NCI-H345 treated with DMSO at 0.1 percent for 48 hours (cell line): ENCODE measurements around the gene TNS4.

Experiments
- DNase-seq: peaks from one replicate; lab custom pipeline; 2025; ENCODE audit not compliant: unreplicated experiment; lab: John Stamatoyannopoulos, UW

Gene TNS4

GRCh38 chr17:40442392-40443195, 58.8 kb downstream of the TNS4 start:
- DNase-seq = no peak

GRCh38 chr17:40440166-40440565, 61.3 kb downstream of the TNS4 start:
- DNase-seq = no peak

GRCh38 chr17:40437095-40437732, 64.2 kb downstream of the TNS4 start:
- no peak for DNase-seq

DNA sequence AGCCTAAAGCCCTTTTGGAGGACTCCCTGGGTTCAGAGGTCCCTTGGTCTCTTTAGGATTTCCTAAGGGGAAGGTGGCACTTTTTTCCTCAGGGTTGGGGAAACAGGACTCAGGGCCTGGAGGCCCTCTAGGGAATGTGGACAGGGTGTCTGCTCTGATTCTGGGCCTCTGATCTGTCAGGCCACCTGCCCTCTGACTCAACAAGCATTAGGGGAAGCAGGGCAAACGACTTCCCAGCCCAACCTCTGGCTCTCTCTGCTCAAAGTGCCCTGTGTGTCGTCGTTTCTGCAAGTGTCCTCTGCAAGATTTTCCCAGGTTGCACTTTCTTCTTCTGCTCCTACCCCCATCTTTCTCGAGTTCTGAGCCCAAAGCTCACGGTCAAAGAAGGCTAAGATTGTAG, 64.8 kb downstream of the TNS4 start:
- no peak for DNase-seq

DNA sequence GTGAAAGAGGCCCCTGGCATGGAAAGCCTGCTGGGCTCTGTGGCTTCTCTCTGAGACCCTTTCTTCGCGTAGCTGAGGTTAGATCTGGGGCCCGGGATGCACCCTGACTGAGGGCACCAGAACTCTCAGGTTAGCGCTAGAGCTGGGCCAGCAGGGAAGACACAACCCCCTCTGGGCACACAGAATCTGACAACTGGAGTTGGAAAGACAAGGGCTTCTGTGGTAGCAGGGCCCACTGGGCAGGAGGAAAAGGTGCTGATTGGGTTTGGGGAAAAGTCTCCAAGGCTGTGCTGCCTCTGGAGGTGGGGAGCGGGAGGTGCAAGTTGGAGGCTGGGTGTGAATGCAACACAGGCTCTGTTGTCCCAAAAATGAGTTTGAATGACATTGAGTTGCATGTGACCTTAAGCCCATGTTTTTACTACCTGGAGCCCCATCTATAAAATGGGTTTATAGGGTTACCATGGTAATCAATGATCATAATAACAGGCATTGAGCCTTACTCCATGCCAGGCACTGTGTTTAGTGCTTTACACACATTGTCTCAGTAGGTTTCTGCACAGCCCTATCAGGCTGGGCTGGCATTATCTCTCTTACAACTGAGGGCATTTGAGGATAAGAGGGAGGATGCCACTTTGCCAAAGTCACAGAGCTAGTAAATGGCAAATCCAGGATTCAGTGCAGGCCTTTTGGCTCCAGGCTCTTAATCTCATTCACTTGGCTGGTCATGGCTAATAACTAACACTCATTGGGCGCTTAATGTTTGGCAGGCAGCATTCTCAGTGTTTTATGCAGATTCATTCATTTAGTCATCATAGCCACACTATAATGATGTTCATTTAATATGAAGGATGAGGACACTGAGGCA, 67.6 kb downstream of the TNS4 start:
- DNase-seq = no peak

DNA sequence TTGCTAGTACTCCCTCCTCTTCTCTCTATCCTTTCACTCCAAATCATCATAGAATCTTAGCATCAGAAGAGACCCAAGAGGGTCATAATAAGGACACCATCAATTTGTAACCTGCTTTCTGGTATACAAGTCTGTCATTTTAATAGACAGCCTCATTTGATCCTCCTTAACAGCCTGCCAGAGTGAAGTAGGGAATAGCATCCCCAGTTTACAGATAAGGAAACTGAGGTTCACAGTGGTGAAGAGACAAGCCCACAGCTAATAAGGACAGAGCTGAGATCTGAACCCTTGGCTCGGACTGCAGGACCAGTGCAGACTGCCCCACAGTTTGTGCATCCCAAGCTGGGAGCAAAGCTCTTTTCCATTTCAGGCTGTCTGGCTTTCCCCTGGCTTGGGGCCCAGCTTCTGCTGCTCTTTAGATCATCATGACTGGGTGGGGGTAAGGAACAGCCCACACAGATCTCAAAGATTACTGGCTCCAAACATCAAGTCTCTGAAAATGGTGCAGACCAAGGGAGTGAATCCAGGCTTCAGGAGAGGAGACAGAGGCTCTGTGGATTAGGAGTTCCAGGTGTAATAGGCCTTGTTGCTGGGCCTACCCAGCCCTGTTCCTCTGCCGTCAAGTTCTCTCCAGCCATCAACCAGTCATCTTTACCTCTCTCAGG, 68.4 kb downstream of the TNS4 start:
- no peak for DNase-seq

DNA sequence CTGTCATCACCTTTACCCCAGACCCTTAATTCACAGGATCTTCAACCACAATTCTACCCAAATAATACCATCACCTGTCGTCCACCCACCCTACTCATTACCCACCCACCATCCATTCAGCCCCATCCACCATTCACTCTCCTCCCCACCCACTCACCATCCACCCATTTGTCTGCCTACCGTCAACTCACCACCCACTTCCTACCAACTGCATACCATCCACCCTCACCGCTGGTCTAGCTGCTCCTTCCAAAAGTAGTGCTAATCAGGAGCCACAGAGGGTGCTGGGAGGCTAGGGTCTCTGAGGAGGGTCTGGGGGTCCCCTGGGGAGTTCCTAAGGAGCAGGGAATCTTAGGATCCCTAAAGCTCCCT, 70.2 kb downstream of the TNS4 start:
- DNase-seq = no peak

- DNase-seq = no peak
Measured at GRCh38 chr17:40430272-40431230, 70.9 kb downstream of the TNS4 start.

DNA sequence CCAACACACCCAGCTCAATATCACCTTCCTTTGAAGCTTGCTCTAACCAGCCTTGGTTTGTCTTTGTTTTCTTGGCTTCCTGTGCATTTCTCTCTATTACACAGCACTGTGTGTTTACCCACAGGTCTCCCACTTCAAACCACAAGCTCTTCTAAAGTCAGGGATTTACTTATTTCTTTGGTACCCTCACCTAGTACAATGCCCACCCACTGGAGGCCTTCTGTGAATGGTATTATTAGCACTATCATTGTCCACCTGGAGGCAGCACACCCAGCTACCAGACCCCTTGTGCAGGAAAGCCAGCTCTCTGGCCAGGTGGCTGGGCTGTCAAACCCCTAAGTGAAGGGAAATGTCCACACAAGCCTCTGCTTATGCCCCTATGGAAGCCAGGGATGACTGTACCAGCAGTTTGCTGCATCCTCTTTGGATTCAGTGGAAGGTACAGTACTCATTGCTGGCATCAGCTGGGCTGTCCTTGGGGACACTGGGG, 74.4 kb downstream of the TNS4 start:
- no peak for DNase-seq
